Right ventricle myocardium inferior (tissue), 1 donor: ENCODE results near the gene SCOC. TPM values are rescaled to one million over a fixed set of nuclear protein-coding genes. Genes with fewer than 3 reads are reported as not detected.

Experiments
- ATAC-seq: fragments of 200-7000 bp; cut with Tn5 transposase; one replicate; pipeline ENCODE4 v1.9.1; 2020; ENCODE audit warnings: mild to moderate bottlenecking, moderate library complexity
- DNase-seq: peaks from one replicate; pipeline ENCODE4 v3.0.0; 2021; ENCODE audit errors: missing footprints
- intact Hi-C: fragments of 100-400 bp; cut with DNase I; formaldehyde crosslinking; loops from one replicate; pipeline ENCODE4 v1.11.0; 2022
- total RNA-seq: library from RNA; stranded (reverse); fragmentation: NEBNext Ultra II Directional; extraction: Animal tissue kit (Norgen Biotek cat#: 25700); gene quantifications from one replicate; pipeline ENCODE4 v1.2.1, GENCODE V29; 2021
- donor health status: DM: no; HTN: yes; CAD: no; lungs with severe emphysema.

Gene SCOC
- total RNA-seq, 1 donor from 2014 or later, result 75.3 TPM

GRCh38 chr4:140427106-140427918 lies 53.9 kb downstream of the SCOC start, which contains the start of gene CLGN:
Gene CLGN (minus strand): TSS chr4:140427648. CDS start chr4:140413078, 14,570 bp downstream.
- DNase-seq, result peak; percentile 86
- intact Hi-C loops, result loop anchor here (2.0 to 10.0 kb wide), 3 partner anchors 53 to 177 kb away; partner anchors contain the start of gene ELMOD2
- peak; percentile 93 for ATAC-seq

GRCh38 chr4:140427919-140428471 lies 54.5 kb downstream of the SCOC start:
- no peak for DNase-seq
- no peak for ATAC-seq
- intact Hi-C loops, result loop anchor here (2.0 to 10.0 kb wide), 3 partner anchors 53 to 177 kb away; partner anchors contain the start of gene ELMOD2

Other genes with a start within 250 kb of the SCOC start
- gene MAML3, start 219.5 kb upstream of the SCOC start, total RNA-seq, result 2.3 TPM
- gene CLGN, start 54.0 kb downstream of the SCOC start, total RNA-seq, result 76.3 TPM
- gene MGAT4D, start 124.6 kb downstream of the SCOC start, total RNA-seq, result not detected
- gene ELMOD2, start 150.5 kb downstream of the SCOC start, total RNA-seq, result 14.6 TPM
- gene UCP1, start 195.3 kb downstream of the SCOC start, total RNA-seq, result not detected